Fibroblast of lung (primary cell): ENCODE data around the gene GLIPR1.

Experiments used
- EZH2 ChIP-seq: IDR thresholded peaks from 2 replicates; pipeline ENCODE4 v1.5.1; 2012; ENCODE audit warnings: low read length, control low read depth, mild to moderate bottlenecking; ENCODE audit errors: missing control alignments
- TF ChIP-seq, protein P1 (sequence below), 2 donors: IDR thresholded peaks in 1 of 2; conservative IDR thresholded peaks in 1 of 2; 1 replicate in 1 of 2; 2 replicates in 1 of 2; pipeline ENCODE4 v1.5.1; 2011 to 2012; ENCODE audit warnings: low read length in 2 of 2, control low read depth in 1 of 2, inconsistent platforms in 1 of 2, low read depth in 1 of 2, mild to moderate bottlenecking in 1 of 2

DNA sequence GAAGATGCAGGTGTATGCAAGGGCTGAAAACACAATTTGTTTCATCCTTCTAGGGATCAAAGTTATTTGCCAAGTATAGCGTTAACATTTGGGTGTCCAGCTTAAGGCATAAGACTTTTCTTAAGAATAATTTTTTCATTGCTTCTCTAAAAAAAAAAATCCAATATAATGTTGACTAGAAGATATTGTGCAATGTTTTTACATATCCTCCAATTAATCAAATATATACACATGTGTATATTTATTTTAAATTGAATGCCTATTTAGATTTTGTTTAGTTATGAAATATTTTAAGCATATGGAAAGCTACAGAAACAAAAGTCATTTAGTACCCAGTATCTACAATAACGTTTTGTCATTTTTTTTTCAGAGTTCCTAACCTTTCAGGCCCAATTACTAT, 59.3 kb downstream of the GLIPR1 start:
- TF ChIP-seq, protein P1, sequence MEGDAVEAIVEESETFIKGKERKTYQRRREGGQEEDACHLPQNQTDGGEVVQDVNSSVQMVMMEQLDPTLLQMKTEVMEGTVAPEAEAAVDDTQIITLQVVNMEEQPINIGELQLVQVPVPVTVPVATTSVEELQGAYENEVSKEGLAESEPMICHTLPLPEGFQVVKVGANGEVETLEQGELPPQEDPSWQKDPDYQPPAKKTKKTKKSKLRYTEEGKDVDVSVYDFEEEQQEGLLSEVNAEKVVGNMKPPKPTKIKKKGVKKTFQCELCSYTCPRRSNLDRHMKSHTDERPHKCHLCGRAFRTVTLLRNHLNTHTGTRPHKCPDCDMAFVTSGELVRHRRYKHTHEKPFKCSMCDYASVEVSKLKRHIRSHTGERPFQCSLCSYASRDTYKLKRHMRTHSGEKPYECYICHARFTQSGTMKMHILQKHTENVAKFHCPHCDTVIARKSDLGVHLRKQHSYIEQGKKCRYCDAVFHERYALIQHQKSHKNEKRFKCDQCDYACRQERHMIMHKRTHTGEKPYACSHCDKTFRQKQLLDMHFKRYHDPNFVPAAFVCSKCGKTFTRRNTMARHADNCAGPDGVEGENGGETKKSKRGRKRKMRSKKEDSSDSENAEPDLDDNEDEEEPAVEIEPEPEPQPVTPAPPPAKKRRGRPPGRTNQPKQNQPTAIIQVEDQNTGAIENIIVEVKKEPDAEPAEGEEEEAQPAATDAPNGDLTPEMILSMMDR (conservative IDR thresholded peaks at IDR 0.05 in 1 of 2, IDR thresholded peaks at IDR 0.05 in 1 of 2; ENCODE audit: low read depth in 1 of 2, low read length in 2 of 2) = no peak
- no peak for TF ChIP-seq EZH2
